Neuronal stem cell (in vitro differentiated cells): ENCODE measurements around the gene NPPC.

Source experiments
- DNase-seq: peaks from one replicate; pipeline ENCODE4 v3.0.0-alpha.2; 2013; ENCODE audit warnings: low spot score
- H2AFZ ChIP-seq: one replicate; pipeline ENCODE4 v1.6.1; 2013; ENCODE audit warnings: mild to moderate bottlenecking, low read length, inconsistent platforms
- H2AK5ac ChIP-seq: 2 replicates; pipeline ENCODE4 v1.6.1; 2013; ENCODE audit warnings: low read depth, mild to moderate bottlenecking, inconsistent platforms, low read length, moderate library complexity, mixed read lengths
- H2BK120ac ChIP-seq: 2 replicates; pipeline ENCODE4 v1.6.1; 2013; ENCODE audit warnings: low read depth, mild to moderate bottlenecking, inconsistent platforms, low read length, moderate library complexity, mixed read lengths
- H2BK12ac ChIP-seq: one replicate; pipeline ENCODE4 v1.6.1; 2013; ENCODE audit warnings: low read length, inconsistent platforms
- H2BK15ac ChIP-seq: 2 replicates; pipeline ENCODE4 v1.6.1; 2013; ENCODE audit warnings: mild to moderate bottlenecking, low read length, inconsistent platforms, mixed read lengths
- H2BK5ac ChIP-seq: one replicate; pipeline ENCODE4 v1.6.1; 2013; ENCODE audit warnings: inconsistent platforms, mild to moderate bottlenecking, low read length, moderate library complexity
- H3K14ac ChIP-seq: one replicate; pipeline ENCODE4 v1.6.1; 2013; ENCODE audit warnings: low read length, inconsistent platforms
- H3K18ac ChIP-seq: 2 replicates; pipeline ENCODE4 v1.6.1; 2013; ENCODE audit warnings: low read length, inconsistent platforms
- H3K23ac ChIP-seq: 2 replicates; pipeline ENCODE4 v1.6.1; 2013; ENCODE audit warnings: low read depth, mild to moderate bottlenecking, mixed read lengths, low read length, inconsistent platforms; ENCODE audit not compliant: poor library complexity
- H3K27ac ChIP-seq: replicated peaks from 3 replicates; pipeline ENCODE4 v1.5.1; 2013; ENCODE audit warnings: low read length, inconsistent platforms
- H3K27me3 ChIP-seq, 3 experiments: 2 replicates each; pipeline ENCODE4 v1.6.1; 2013; ENCODE audit warnings: low read length in 3 of 3, mild to moderate bottlenecking in 2 of 3, inconsistent platforms in 1 of 3, low read depth in 1 of 3, mixed read lengths in 1 of 3, moderate library complexity in 1 of 3; ENCODE audit not compliant: control insufficient read depth in 3 of 3, insufficient read depth in 3 of 3
- H3K36me3 ChIP-seq, 2 donors: replicated peaks in 1 of 2; 2 replicates each; pipeline ENCODE4 v1.6.1; 2013; ENCODE audit warnings: low read length in 2 of 2; ENCODE audit not compliant: control insufficient read depth in 2 of 2, insufficient read depth in 2 of 2
- H3K4ac ChIP-seq: 2 replicates; pipeline ENCODE4 v1.6.1; 2013; ENCODE audit warnings: inconsistent platforms, mild to moderate bottlenecking, low read length, moderate library complexity
- H3K4me1 ChIP-seq, 2 donors: 1 replicate in 1 of 2; 2 replicates in 1 of 2; pipeline ENCODE4 v1.6.1; 2013; ENCODE audit warnings: low read length in 2 of 2, low read depth in 1 of 2; ENCODE audit not compliant: control insufficient read depth in 2 of 2, insufficient read depth in 1 of 2
- H3K4me2 ChIP-seq: one replicate; pipeline ENCODE4 v1.6.1; 2013; ENCODE audit warnings: mild to moderate bottlenecking, low read length, inconsistent platforms; ENCODE audit not compliant: insufficient read depth, poor library complexity, severe bottlenecking
- H3K4me3 ChIP-seq, 2 donors: 2 replicates each; pipeline ENCODE4 v1.5.1; 2013; ENCODE audit warnings: low read length in 2 of 2, mild to moderate bottlenecking in 2 of 2, inconsistent platforms in 1 of 2, moderate library complexity in 1 of 2
- H3K79me1 ChIP-seq: one replicate; pipeline ENCODE4 v1.6.1; 2013; ENCODE audit warnings: low read depth, mild to moderate bottlenecking, inconsistent platforms, low read length, moderate library complexity
- H3K9ac ChIP-seq: one replicate; pipeline ENCODE4 v1.6.1; 2013; ENCODE audit warnings: mild to moderate bottlenecking, low read depth, low read length, inconsistent platforms; ENCODE audit not compliant: poor library complexity
- H3K9me3 ChIP-seq, 2 donors: replicated peaks in 1 of 2; 2 replicates each; pipeline versions ENCODE3 to v1.6.1; 2013; ENCODE audit warnings: low read length in 2 of 2, mild to moderate bottlenecking in 2 of 2, inconsistent platforms in 1 of 2, low read depth in 1 of 2, mixed read lengths in 1 of 2, moderate library complexity in 1 of 2; ENCODE audit not compliant: control insufficient read depth in 2 of 2, insufficient read depth in 1 of 2
- H4K8ac ChIP-seq: one replicate; pipeline ENCODE4 v1.6.1; 2013; ENCODE audit warnings: low read depth, mild to moderate bottlenecking, inconsistent platforms, low read length, moderate library complexity
- H4K91ac ChIP-seq: one replicate; pipeline ENCODE4 v1.6.1; 2013; ENCODE audit warnings: low read length, low read depth, mild to moderate bottlenecking, inconsistent platforms; ENCODE audit not compliant: poor library complexity
- WGBS, 2 donors: extraction: QIAGEN DNeasy Blood & Tissue Kit; methylation state at CpG; one replicate each; pipeline ENCODE4 v1.1.7; 2013; ENCODE audit warnings: missing lambda C conversion rate in 2 of 2, mixed read lengths in 1 of 2; ENCODE audit not compliant: insufficient read length in 2 of 2, insufficient replicate concordance in 1 of 2; ENCODE audit errors: extremely low coverage in 2 of 2; 5-methylcytosine and 5-hydroxymethylcytosine counted together

The NPPC gene

DNA sequence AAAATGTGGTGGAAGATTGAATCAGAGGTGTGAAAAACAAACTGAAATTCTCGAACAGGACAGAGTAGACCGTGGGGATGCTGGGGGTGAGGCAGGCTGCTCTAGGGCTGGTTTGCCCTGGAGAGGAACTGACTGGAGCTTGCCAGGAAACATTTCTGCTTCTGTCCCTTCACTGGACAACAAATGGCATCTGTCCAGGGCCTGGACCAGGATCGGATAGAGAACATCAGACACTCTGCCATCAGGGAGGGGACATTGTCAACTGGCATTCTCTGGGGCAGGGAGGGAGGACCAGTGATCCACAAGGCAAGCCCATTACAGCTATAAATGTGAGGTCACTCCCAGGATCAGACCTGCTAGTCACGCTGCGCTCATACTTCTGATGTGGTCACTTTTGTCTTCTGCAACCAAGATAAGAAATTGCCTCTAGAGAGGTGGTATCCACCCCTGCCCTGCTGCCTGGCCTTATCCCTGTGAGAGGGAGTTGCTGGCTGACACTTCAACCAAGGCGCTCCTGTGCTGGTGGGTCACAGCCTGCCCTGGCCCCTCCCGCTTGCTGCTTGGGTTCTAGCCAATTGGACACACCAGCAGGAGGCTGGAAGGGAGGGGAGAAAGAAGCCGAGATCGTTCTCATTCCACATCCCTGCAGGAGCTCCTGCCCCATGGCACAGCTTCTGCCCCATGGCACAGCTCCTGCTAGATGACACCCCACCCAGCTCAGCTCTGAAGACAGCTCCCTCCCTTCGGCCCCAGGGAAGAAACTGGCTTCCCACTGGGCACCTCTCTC lies 8.7 kb downstream of the NPPC start:
- no peak overlapping the region for H3K4ac ChIP-seq
- H3K14ac ChIP-seq, result no peak overlapping the region
- H3K9ac ChIP-seq, result no peak overlapping the region
- no peak overlapping the region for H4K91ac ChIP-seq
- no peaks in the 10 kb centered on the region for H3K9me3 ChIP-seq
- H2BK5ac ChIP-seq, result no peak overlapping the region
- no peak overlapping the region for H3K4me3 ChIP-seq
- H3K23ac ChIP-seq, result no peak overlapping the region
- H3K4me1 ChIP-seq, result no peaks in the 10 kb centered on the region
- no CpG with 5 or more reads among the region's 10 CpGs for WGBS, 2 donors
- no peak overlapping the region for H2BK12ac ChIP-seq
- no peak overlapping the region for H3K27ac ChIP-seq
- no peak overlapping the region for H2BK15ac ChIP-seq
- H2AK5ac ChIP-seq, result no peak overlapping the region
- H4K8ac ChIP-seq, result no peak overlapping the region
- peaks cover 0 to 16% (median 0%) of the 10 kb centered on the region in 3 experiments for H3K27me3 ChIP-seq
- H3K36me3 ChIP-seq, result no peaks in the 10 kb centered on the region
- no peak overlapping the region for H3K18ac ChIP-seq
- no peak overlapping the region for H3K4me2 ChIP-seq
- no peak overlapping the region for H2BK120ac ChIP-seq
- H2AFZ ChIP-seq, result no peak overlapping the region
- DNase-seq, result no peak
- H3K79me1 ChIP-seq, result no peaks in the 10 kb centered on the region

DNA sequence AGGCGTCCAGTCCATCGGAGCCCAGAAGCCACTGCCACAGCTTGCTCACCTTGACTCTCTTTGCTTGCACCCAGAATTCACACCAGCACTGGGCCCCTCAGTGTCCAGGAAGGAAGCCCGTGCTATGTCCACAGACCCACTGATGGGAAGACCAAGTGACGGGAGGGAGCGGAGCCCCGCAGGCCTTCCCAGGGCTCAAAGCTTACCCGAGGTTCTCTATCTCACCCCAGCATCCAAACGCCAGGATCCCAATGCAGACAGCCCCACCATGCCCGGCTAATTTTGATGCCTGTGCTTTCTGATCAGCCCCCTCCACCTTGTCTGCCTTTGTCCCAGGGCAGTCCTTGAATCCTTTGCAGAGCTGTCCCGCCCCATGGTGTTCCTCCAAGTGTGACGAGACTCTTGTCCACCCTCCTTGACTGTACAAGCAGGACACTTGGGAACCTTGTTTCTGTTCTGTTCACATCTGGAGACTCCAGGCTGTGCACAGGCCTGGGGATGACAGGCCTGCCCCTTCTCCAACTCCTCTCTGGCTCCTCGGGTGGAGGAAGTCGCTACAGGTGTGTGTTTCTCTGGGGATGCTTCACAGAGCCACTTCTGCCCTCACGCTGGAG lies 12.0 kb downstream of the NPPC start:
- peaks cover 0 to 16% (median 0%) of the 10 kb centered on the region in 3 experiments for H3K27me3 ChIP-seq
- WGBS, 2 donors, result no CpG with 5 or more reads among the region's 14 CpGs
- H2BK15ac ChIP-seq, result no peak overlapping the region
- no peaks in the 10 kb centered on the region for H3K9me3 ChIP-seq
- peak overlapping the region; percentile 20 for H3K23ac ChIP-seq
- H3K4me3 ChIP-seq, result no peak overlapping the region
- no peak overlapping the region for H3K14ac ChIP-seq
- DNase-seq, result no peak
- no peaks in the 10 kb centered on the region for H3K36me3 ChIP-seq
- no peak overlapping the region for H2BK12ac ChIP-seq
- no peak overlapping the region for H3K27ac ChIP-seq
- no peak overlapping the region for H2AK5ac ChIP-seq
- H2BK120ac ChIP-seq, result no peak overlapping the region
- H3K4ac ChIP-seq, result no peak overlapping the region
- H4K8ac ChIP-seq, result no peak overlapping the region
- H4K91ac ChIP-seq, result no peak overlapping the region
- H2BK5ac ChIP-seq, result no peak overlapping the region
- H2AFZ ChIP-seq, result no peak overlapping the region
- no peak overlapping the region for H3K9ac ChIP-seq
- no peak overlapping the region for H3K4me2 ChIP-seq
- no peaks in the 10 kb centered on the region for H3K4me1 ChIP-seq
- H3K18ac ChIP-seq, result peak overlapping the region; percentile 19
- no peaks in the 10 kb centered on the region for H3K79me1 ChIP-seq

DNA sequence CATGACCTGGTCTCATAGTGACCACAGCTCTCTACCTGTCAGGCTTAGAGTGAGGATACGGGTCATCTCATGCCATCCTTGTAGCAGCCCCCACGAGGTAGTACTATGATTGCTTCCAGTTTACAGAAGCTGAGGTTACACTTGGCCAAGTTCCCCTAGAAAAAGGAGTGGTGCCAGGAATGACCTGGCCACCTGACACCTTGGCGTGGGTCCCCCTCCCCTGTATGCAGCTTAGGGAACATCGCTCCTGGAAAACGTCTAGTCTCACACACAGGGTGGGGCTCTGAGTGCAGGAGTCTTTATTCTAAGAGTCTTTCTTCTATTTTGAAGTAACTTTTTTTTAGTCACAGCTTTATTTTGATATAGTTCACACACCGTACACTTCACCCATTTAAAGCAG lies 14.8 kb downstream of the NPPC start:
- Histone ChIP-seq H3K4ac (no peak overlapping the region), H2BK15ac (no peak overlapping the region), H3K18ac (no peak overlapping the region), H2BK5ac (no peak overlapping the region), H3K14ac (no peak overlapping the region), H3K36me3 (no peaks in the 10 kb centered on the region), H3K27ac (no peak overlapping the region), H3K4me1 (no peaks in the 10 kb centered on the region), H3K23ac (no peak overlapping the region), H3K9ac (no peak overlapping the region), H3K27me3 (peaks cover 0 to 10% (median 0%) of the 10 kb centered on the region in 3 experiments), H3K9me3 (no peaks in the 10 kb centered on the region), H3K4me3 (no peak overlapping the region), H2AK5ac (no peak overlapping the region), H4K8ac (no peak overlapping the region), H2AFZ (no peak overlapping the region), H3K79me1 (no peaks in the 10 kb centered on the region), H4K91ac (no peak overlapping the region), H2BK120ac (no peak overlapping the region), H2BK12ac (no peak overlapping the region), H3K4me2 (no peak overlapping the region)
- WGBS, 2 donors, result no CpG with 5 or more reads among the region's 6 CpGs
- no peak for DNase-seq

DNA sequence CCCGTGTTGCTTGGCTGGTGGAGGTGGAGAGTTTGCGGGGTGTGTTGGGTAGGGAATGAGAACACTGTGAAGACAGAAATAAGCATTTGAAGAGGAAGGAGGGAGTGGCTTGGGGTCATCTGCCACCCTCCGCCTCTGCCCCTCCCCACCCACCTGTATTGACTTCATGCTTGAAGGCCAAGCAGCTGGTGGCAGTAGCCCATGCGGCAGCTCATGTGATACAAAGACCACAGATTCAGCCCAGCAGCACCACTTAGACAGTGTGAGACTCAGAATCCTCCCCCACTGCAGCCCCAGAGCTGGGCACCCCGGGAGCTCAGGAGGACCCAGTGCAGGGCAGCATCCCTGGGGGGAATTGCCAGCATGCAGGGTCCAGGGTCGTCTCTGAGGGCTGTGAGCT lies 15.4 kb downstream of the NPPC start:
- no peak overlapping the region for H3K9ac ChIP-seq
- no peak overlapping the region for H3K23ac ChIP-seq
- DNase-seq, result no peak
- no peaks in the 10 kb centered on the region for H3K79me1 ChIP-seq
- no peak overlapping the region for H2BK12ac ChIP-seq
- H3K4me3 ChIP-seq, result no peak overlapping the region
- H2BK5ac ChIP-seq, result no peak overlapping the region
- no peak overlapping the region for H4K91ac ChIP-seq
- no peak overlapping the region for H2BK15ac ChIP-seq
- H3K4me2 ChIP-seq, result no peak overlapping the region
- 100% methylated on average over 1 of the region's 6 CpGs; no CpG with 5 or more reads in 1 of the 2 donors for WGBS, 2 donors
- H4K8ac ChIP-seq, result peak overlapping the region; percentile 5
- no peaks in the 10 kb centered on the region for H3K4me1 ChIP-seq
- peaks cover 0 to 10% (median 0%) of the 10 kb centered on the region in 3 experiments for H3K27me3 ChIP-seq
- H3K27ac ChIP-seq, result no peak overlapping the region
- no peak overlapping the region for H2AK5ac ChIP-seq
- H3K9me3 ChIP-seq, result no peaks in the 10 kb centered on the region
- no peak overlapping the region for H3K4ac ChIP-seq
- H3K18ac ChIP-seq, result no peak overlapping the region
- no peak overlapping the region for H3K14ac ChIP-seq
- H2BK120ac ChIP-seq, result no peak overlapping the region
- H3K36me3 ChIP-seq, result no peaks in the 10 kb centered on the region
- H2AFZ ChIP-seq, result no peak overlapping the region
